ENCODE data around the gene IRX2. TPM values are rescaled to one million over a fixed set of nuclear protein-coding genes. Genes with fewer than 3 reads are reported as not detected.

IRX2 gene
- total RNA-seq, 4 donors from 2014 or later: 2.4 TPM; not detected in 3

- in situ Hi-C loops (cut with MboI; ENCODE audit: low sequenced_read_pairs in 4 of 4): no loop called here
- no peaks in the 10 kb centered on the region for H3K4me1 ChIP-seq
- TF ChIP-seq CTCF (IDR thresholded peaks at IDR 0.05 in 4 of 5, conservative IDR thresholded peaks at IDR 0.05 in 1 of 5) (no peak), POLR2A (IDR thresholded peaks at IDR 0.05) (no peak)
- DNase-seq (no peak), ATAC-seq (peak in 1 of 2 donors; percentile 12)
- H3K9me3 ChIP-seq: no peaks in the 10 kb centered on the region
- peaks cover 69 to 78% (median 76%) of the 10 kb centered on the region in 3 donors for H3K27me3 ChIP-seq
- no peak overlapping the region for H3K27ac ChIP-seq
- H3K4me3 ChIP-seq: peak overlapping the region in 2 of 4 donors; percentile 19 to 25
- intact Hi-C loops (cut with DNase I; ENCODE audit: low total_unique reads): no loop called here
- no peaks in the 10 kb centered on the region for H3K36me3 ChIP-seq
These were observed 566 bp downstream of the IRX2 start for GRCh38 chr5:2750758-2751464.

- ATAC-seq: no peak
- H3K4me3 ChIP-seq: peak overlapping the region in 2 of 4 donors; percentile 19 to 25
These were observed 1.3 kb downstream of the IRX2 start for GRCh38 chr5:2750026-2750757.

GRCh38 chr5:2749514-2750025 lies 1.9 kb downstream of the IRX2 start:
- in situ Hi-C loops (cut with MboI; ENCODE audit: low sequenced_read_pairs in 4 of 4): no loop called here

More at GRCh38 chr5:2750026-2750757, 1.3 kb downstream of the IRX2 start:
- in situ Hi-C loops (cut with MboI; ENCODE audit: low sequenced_read_pairs in 4 of 4) (no loop called here), intact Hi-C loops (cut with DNase I; ENCODE audit: low total_unique reads) (no loop called here)
- Histone ChIP-seq H3K27me3 (peaks cover 69 to 78% (median 74%) of the 10 kb centered on the region in 3 donors), H3K27ac (no peak overlapping the region), H3K4me1 (no peaks in the 10 kb centered on the region), H3K36me3 (no peaks in the 10 kb centered on the region), H3K9me3 (no peaks in the 10 kb centered on the region)
- TF ChIP-seq CTCF (IDR thresholded peaks at IDR 0.05 in 4 of 5, conservative IDR thresholded peaks at IDR 0.05 in 1 of 5) (no peak), POLR2A (IDR thresholded peaks at IDR 0.05) (no peak)
- no peak for DNase-seq

GRCh38 chr5:2748861-2749513 lies 2.5 kb downstream of the IRX2 start:
- no peak for DNase-seq
- H3K27me3 ChIP-seq: peaks cover 68 to 78% (median 73%) of the 10 kb centered on the region in 3 donors
- no peaks in the 10 kb centered on the region for H3K36me3 ChIP-seq
- no peak for TF ChIP-seq CTCF (IDR thresholded peaks at IDR 0.05 in 4 of 5, conservative IDR thresholded peaks at IDR 0.05 in 1 of 5)
- no peak for TF ChIP-seq POLR2A (IDR thresholded peaks at IDR 0.05)
- H3K4me3 ChIP-seq: no peak overlapping the region
- H3K9me3 ChIP-seq: no peaks in the 10 kb centered on the region
- no peak for ATAC-seq
- H3K4me1 ChIP-seq: no peaks in the 10 kb centered on the region
- in situ Hi-C loops (cut with MboI; ENCODE audit: low sequenced_read_pairs in 4 of 4): no loop called here
- H3K27ac ChIP-seq: no peak overlapping the region
- intact Hi-C loops (cut with DNase I; ENCODE audit: low total_unique reads): no loop called here

More at GRCh38 chr5:2749514-2750025, 1.9 kb downstream of the IRX2 start:
- no peaks in the 10 kb centered on the region for H3K4me1 ChIP-seq
- DNase-seq (no peak), ATAC-seq (no peak)
- H3K27me3 ChIP-seq: peaks cover 68 to 78% (median 76%) of the 10 kb centered on the region in 3 donors
- no peak overlapping the region for H3K27ac ChIP-seq
- intact Hi-C loops (cut with DNase I; ENCODE audit: low total_unique reads): no loop called here
- no peaks in the 10 kb centered on the region for H3K36me3 ChIP-seq
- no peaks in the 10 kb centered on the region for H3K9me3 ChIP-seq
- TF ChIP-seq POLR2A (IDR thresholded peaks at IDR 0.05) (no peak), CTCF (IDR thresholded peaks at IDR 0.05 in 4 of 5, conservative IDR thresholded peaks at IDR 0.05 in 1 of 5) (no peak)
- peak overlapping the region in 1 of 4 donors; percentile 25 for H3K4me3 ChIP-seq
